Measurements from ENCODE around the gene TMEM154. TPM values are rescaled to one million over a fixed set of nuclear protein-coding genes. Genes with fewer than 3 reads are reported as not detected.

Gene TMEM154
- total RNA-seq, 1 donor from 2014 or later = 0.46 TPM

- H3K27ac Mint-ChIP-seq = no peak overlapping the region
- peaks cover 11% of the 10 kb centered on the region for H3K4me1 Mint-ChIP-seq (ENCODE audit: low read depth)
- no peak overlapping the region for H3K4me3 Mint-ChIP-seq (ENCODE audit: low read depth)
- H3K36me3 Mint-ChIP-seq (ENCODE audit: insufficient read depth) = no peaks in the 10 kb centered on the region
- no peaks in the 10 kb centered on the region for H3K9me3 Mint-ChIP-seq (ENCODE audit: low read depth)
- peaks cover 11% of the 10 kb centered on the region for H3K27me3 Mint-ChIP-seq
- DNase-seq (ENCODE audit: low spot score, unreplicated experiment) = no peak
- TF ChIP-seq, protein P1, sequence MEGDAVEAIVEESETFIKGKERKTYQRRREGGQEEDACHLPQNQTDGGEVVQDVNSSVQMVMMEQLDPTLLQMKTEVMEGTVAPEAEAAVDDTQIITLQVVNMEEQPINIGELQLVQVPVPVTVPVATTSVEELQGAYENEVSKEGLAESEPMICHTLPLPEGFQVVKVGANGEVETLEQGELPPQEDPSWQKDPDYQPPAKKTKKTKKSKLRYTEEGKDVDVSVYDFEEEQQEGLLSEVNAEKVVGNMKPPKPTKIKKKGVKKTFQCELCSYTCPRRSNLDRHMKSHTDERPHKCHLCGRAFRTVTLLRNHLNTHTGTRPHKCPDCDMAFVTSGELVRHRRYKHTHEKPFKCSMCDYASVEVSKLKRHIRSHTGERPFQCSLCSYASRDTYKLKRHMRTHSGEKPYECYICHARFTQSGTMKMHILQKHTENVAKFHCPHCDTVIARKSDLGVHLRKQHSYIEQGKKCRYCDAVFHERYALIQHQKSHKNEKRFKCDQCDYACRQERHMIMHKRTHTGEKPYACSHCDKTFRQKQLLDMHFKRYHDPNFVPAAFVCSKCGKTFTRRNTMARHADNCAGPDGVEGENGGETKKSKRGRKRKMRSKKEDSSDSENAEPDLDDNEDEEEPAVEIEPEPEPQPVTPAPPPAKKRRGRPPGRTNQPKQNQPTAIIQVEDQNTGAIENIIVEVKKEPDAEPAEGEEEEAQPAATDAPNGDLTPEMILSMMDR (IDR thresholded peaks at IDR 0.05; ENCODE audit: unreplicated experiment) = no peak
These were observed 8.3 kb upstream of the TMEM154 start for GRCh38 chr4:152687974-152688599.

DNA sequence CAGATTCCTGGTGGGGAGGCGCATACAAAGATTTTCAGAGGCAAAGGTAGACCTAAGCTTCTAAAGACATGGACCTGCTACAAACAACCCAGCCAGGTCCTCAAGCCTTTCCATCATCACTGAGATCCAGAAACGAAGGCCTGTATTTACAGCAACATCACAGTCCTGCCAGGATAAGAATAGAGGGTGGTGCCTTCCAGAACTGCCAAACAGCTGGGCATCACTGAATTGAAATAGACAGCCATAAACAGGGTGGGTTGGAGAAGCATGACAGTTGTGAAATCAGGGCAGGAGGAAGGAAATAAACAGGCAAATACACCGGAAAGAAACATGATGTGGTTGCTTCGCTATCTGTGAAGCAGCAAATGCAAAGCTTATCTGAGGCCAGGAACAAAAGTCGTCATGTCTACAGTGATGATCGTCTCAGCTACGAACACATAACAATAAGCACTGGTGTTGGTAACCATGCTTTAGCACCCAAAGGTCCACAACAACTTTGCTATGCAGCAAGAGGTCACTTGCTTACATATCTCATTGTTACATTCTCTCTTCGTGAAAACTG is 6.7 kb upstream of the TMEM154 start:
- Mint-ChIP-seq H3K4me1 (ENCODE audit: low read depth) (peaks cover 8% of the 10 kb centered on the region), H3K27me3 (peaks cover 16% of the 10 kb centered on the region), H3K4me3 (ENCODE audit: low read depth) (no peak overlapping the region), H3K27ac (no peak overlapping the region), H3K9me3 (ENCODE audit: low read depth) (no peaks in the 10 kb centered on the region), H3K36me3 (ENCODE audit: insufficient read depth) (no peaks in the 10 kb centered on the region)
- TF ChIP-seq, protein P1 (IDR thresholded peaks at IDR 0.05; ENCODE audit: unreplicated experiment) = no peak
- no peak for DNase-seq (ENCODE audit: low spot score, unreplicated experiment)

GRCh38 chr4:152684587-152684986 is 4.8 kb upstream of the TMEM154 start:
- no peak for DNase-seq (ENCODE audit: low spot score, unreplicated experiment)
- no peak overlapping the region for H3K4me3 Mint-ChIP-seq (ENCODE audit: low read depth)
- H3K9me3 Mint-ChIP-seq (ENCODE audit: low read depth) = no peaks in the 10 kb centered on the region
- TF ChIP-seq, protein P1 (IDR thresholded peaks at IDR 0.05; ENCODE audit: unreplicated experiment) = no peak
- peaks cover 1% of the 10 kb centered on the region for H3K4me1 Mint-ChIP-seq (ENCODE audit: low read depth)
- H3K27me3 Mint-ChIP-seq = peaks cover 31% of the 10 kb centered on the region
- no peak overlapping the region for H3K27ac Mint-ChIP-seq
- H3K36me3 Mint-ChIP-seq (ENCODE audit: insufficient read depth) = no peaks in the 10 kb centered on the region

DNA sequence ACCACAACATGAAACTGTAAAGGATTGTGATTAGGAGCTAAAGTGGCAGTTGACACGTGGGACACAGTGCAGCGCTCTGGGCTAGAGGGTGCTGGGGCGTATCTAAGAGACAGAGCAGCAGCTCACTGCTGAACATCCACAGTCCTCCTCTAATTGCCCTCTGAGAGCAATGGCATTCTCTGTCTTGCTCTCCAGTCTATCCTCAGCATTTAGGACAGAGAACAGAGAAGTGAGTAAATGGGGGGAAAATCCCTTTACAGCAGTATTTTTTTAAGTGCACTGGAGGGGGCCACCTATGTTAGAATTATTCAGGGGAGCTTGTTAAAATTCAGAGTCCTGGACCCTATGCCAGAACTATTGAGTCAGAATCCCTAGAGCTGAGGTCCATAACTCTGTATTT is 4.2 kb upstream of the TMEM154 start:
- Mint-ChIP-seq H3K4me3 (ENCODE audit: low read depth) (no peak overlapping the region), H3K36me3 (ENCODE audit: insufficient read depth) (no peaks in the 10 kb centered on the region), H3K27me3 (peaks cover 37% of the 10 kb centered on the region), H3K27ac (no peak overlapping the region), H3K4me1 (ENCODE audit: low read depth) (peaks cover 6% of the 10 kb centered on the region), H3K9me3 (ENCODE audit: low read depth) (no peaks in the 10 kb centered on the region)
- DNase-seq (ENCODE audit: low spot score, unreplicated experiment) = no peak
- TF ChIP-seq, protein P1 (IDR thresholded peaks at IDR 0.05; ENCODE audit: unreplicated experiment) = no peak

GRCh38 chr4:152682143-152682941 is 2.5 kb upstream of the TMEM154 start:
- Mint-ChIP-seq H3K4me1 (ENCODE audit: low read depth) (peaks cover 7% of the 10 kb centered on the region), H3K9me3 (ENCODE audit: low read depth) (no peaks in the 10 kb centered on the region), H3K27ac (no peak overlapping the region), H3K4me3 (ENCODE audit: low read depth) (no peak overlapping the region), H3K36me3 (ENCODE audit: insufficient read depth) (no peaks in the 10 kb centered on the region), H3K27me3 (peaks cover 46% of the 10 kb centered on the region)
- no peak for DNase-seq (ENCODE audit: low spot score, unreplicated experiment)
- TF ChIP-seq, protein P1 (IDR thresholded peaks at IDR 0.05; ENCODE audit: unreplicated experiment) = no peak
